ENCODE data around the gene MBD3L2.
"Not testable (repeated sequence)": the region's sequence is repeated elsewhere in the genome, so short reads cannot be mapped to it uniquely, and the experiment has no call there.

Gene MBD3L2
- total RNA-seq = 0 reads per million in 2 donors

GRCh38 chr19:7049021-7049420 is at the start of gene MBD3L2:
Gene MBD3L2 (plus strand): TSS chr19:7049321. CDS start chr19:7049374, 53 bp downstream.
- not testable (repeated sequence) for DNase-seq

GRCh38 chr19:6999933-7000332 is 49.2 kb upstream of the MBD3L2 start:
- DNase-seq = no peak

GRCh38 chr19:7000333-7000732 is 48.8 kb upstream of the MBD3L2 start:
- DNase-seq = no peak

- DNase-seq = no peak
These were observed 48.3 kb upstream of the MBD3L2 start for GRCh38 chr19:7000816-7001215.

- DNase-seq = no peak
These were observed 44.7 kb upstream of the MBD3L2 start for GRCh38 chr19:7004313-7004931.

- DNase-seq = no peak
These were observed 42.9 kb upstream of the MBD3L2 start for GRCh38 chr19:7006135-7006704.

- no peak for DNase-seq
These were observed 41.3 kb upstream of the MBD3L2 start for GRCh38 chr19:7007859-7008258.

GRCh38 chr19:7010722-7011593 is 38.2 kb upstream of the MBD3L2 start:
- no peak for DNase-seq

GRCh38 chr19:7013678-7014077 is 35.4 kb upstream of the MBD3L2 start:
- no peak for DNase-seq

GRCh38 chr19:7018828-7019227 is 30.3 kb upstream of the MBD3L2 start:
- no peak for DNase-seq

GRCh38 chr19:7021331-7021730 is 27.8 kb upstream of the MBD3L2 start, which contains the start of gene MBD3L2B:
Gene MBD3L2B (minus strand): TSS chr19:7021431. CDS start chr19:7021397, 34 bp downstream.
- DNase-seq = not testable (repeated sequence)

GRCh38 chr19:7028790-7029189 is 20.3 kb upstream of the MBD3L2 start:
- DNase-seq = not testable (repeated sequence)

- DNase-seq = not testable (repeated sequence)
These were observed 18.8 kb upstream of the MBD3L2 start, which contains the start of gene MBD3L5 for GRCh38 chr19:7030278-7030677. Gene MBD3L5 (plus strand): TSS chr19:7030578. CDS start chr19:7030612, 34 bp downstream.

GRCh38 chr19:7040079-7040478 is 9.0 kb upstream of the MBD3L2 start, which contains the start of gene MBD3L4:
Gene MBD3L4 (minus strand): TSS chr19:7040179. CDS start chr19:7040144, 35 bp downstream.
- DNase-seq = not testable (repeated sequence)

- DNase-seq = not testable (repeated sequence)
These were observed 7.6 kb upstream of the MBD3L2 start for GRCh38 chr19:7041563-7041962.

GRCh38 chr19:7051421-7051820 is 2.3 kb downstream of the MBD3L2 start:
- DNase-seq = not testable (repeated sequence)

GRCh38 chr19:7052896-7053295 is 3.8 kb downstream of the MBD3L2 start:
- not testable (repeated sequence) for DNase-seq

GRCh38 chr19:7054635-7055368 is 5.7 kb downstream of the MBD3L2 start:
- not testable (repeated sequence) for DNase-seq

- not testable (repeated sequence) for DNase-seq
These were observed 6.6 kb downstream of the MBD3L2 start for GRCh38 chr19:7055679-7056078.

GRCh38 chr19:7056371-7056770 is 7.2 kb downstream of the MBD3L2 start:
- DNase-seq = not testable (repeated sequence)

- not testable (repeated sequence) for DNase-seq
These were observed 9.5 kb downstream of the MBD3L2 start, which contains the start of gene MBD3L3 for GRCh38 chr19:7058576-7058975. Gene MBD3L3 (minus strand): TSS chr19:7058676. CDS start chr19:7058605, 71 bp downstream.

GRCh38 chr19:7059977-7060376 is 10.9 kb downstream of the MBD3L2 start:
- DNase-seq = not testable (repeated sequence)

Data from activated gamma-delta T cell (primary cell).